ENCODE data around the gene ZCCHC7. TPM values are rescaled to one million over a fixed set of nuclear protein-coding genes. Genes with fewer than 3 reads are reported as not detected.

ZCCHC7 gene
- polyA plus RNA-seq, 4 donors: 4.9 to 15.0 (median 7.9) TPM

GRCh38 chr9:37342895-37343294 is 222.5 kb downstream of the ZCCHC7 start:
- no peak for DNase-seq
- H3K4me3 ChIP-seq (ENCODE audit: low read depth in 1 of 3, low read length in 3 of 3): no peak overlapping the region
- H3K4me1 ChIP-seq (ENCODE audit: control insufficient read depth in 3 of 3, insufficient read depth in 2 of 3, low read depth in 1 of 3, low read length in 2 of 3): no peaks in the 10 kb centered on the region
- H3K9me3 ChIP-seq (ENCODE audit: control insufficient read depth in 2 of 2, insufficient read depth in 1 of 2, low read depth in 1 of 2, low read length in 1 of 2): no peaks in the 10 kb centered on the region
- H3K27me3 ChIP-seq (ENCODE audit: control insufficient read depth in 3 of 3, insufficient read depth in 3 of 3, low read length in 3 of 3): no peaks in the 10 kb centered on the region
- 76 to 80% (median 80%) methylated on average over 5 of the region's 5 CpGs for WGBS, 3 donors
- FAIRE-seq: no peak
- no peaks in the 10 kb centered on the region for H3K36me3 ChIP-seq (ENCODE audit: control insufficient read depth in 3 of 3, insufficient read depth in 2 of 3, low read depth in 1 of 3, low read length in 3 of 3)
- no peak overlapping the region for H3K27ac ChIP-seq (ENCODE audit: low read depth in 1 of 3, low read length in 2 of 3)

- Histone ChIP-seq H3K4me3 (ENCODE audit: low read depth in 1 of 3, low read length in 3 of 3) (no peak overlapping the region), H3K4me1 (ENCODE audit: control insufficient read depth in 3 of 3, insufficient read depth in 2 of 3, low read depth in 1 of 3, low read length in 2 of 3) (no peaks in the 10 kb centered on the region), H3K9me3 (ENCODE audit: control insufficient read depth in 2 of 2, insufficient read depth in 1 of 2, low read depth in 1 of 2, low read length in 1 of 2) (no peaks in the 10 kb centered on the region), H3K27me3 (ENCODE audit: control insufficient read depth in 3 of 3, insufficient read depth in 3 of 3, low read length in 3 of 3) (no peaks in the 10 kb centered on the region), H3K27ac (ENCODE audit: low read depth in 1 of 3, low read length in 2 of 3) (no peak overlapping the region), H3K36me3 (ENCODE audit: control insufficient read depth in 3 of 3, insufficient read depth in 2 of 3, low read depth in 1 of 3, low read length in 3 of 3) (no peaks in the 10 kb centered on the region)
- no peak for FAIRE-seq
- no peak for DNase-seq
- WGBS, 3 donors: 90 to 100% (median 94%) methylated on average over 1 of the region's 1 CpG
Measured at GRCh38 chr9:37343724-37344123, 223.3 kb downstream of the ZCCHC7 start.

- Histone ChIP-seq H3K27ac (ENCODE audit: low read depth in 1 of 3, low read length in 2 of 3) (no peak overlapping the region), H3K27me3 (ENCODE audit: control insufficient read depth in 3 of 3, insufficient read depth in 3 of 3, low read length in 3 of 3) (no peaks in the 10 kb centered on the region), H3K4me1 (ENCODE audit: control insufficient read depth in 3 of 3, insufficient read depth in 2 of 3, low read depth in 1 of 3, low read length in 2 of 3) (no peaks in the 10 kb centered on the region), H3K36me3 (ENCODE audit: control insufficient read depth in 3 of 3, insufficient read depth in 2 of 3, low read depth in 1 of 3, low read length in 3 of 3) (no peaks in the 10 kb centered on the region), H3K9me3 (ENCODE audit: control insufficient read depth in 2 of 2, insufficient read depth in 1 of 2, low read depth in 1 of 2, low read length in 1 of 2) (no peaks in the 10 kb centered on the region), H3K4me3 (ENCODE audit: low read depth in 1 of 3, low read length in 3 of 3) (no peak overlapping the region)
- DNase-seq (no peak), FAIRE-seq (no peak)
- 93 to 97% (median 96%) methylated on average over 3 of the region's 3 CpGs for WGBS, 3 donors
Measured at GRCh38 chr9:37345038-37345437, 224.7 kb downstream of the ZCCHC7 start.

- Histone ChIP-seq H3K9me3 (ENCODE audit: control insufficient read depth in 2 of 2, insufficient read depth in 1 of 2, low read depth in 1 of 2, low read length in 1 of 2) (no peaks in the 10 kb centered on the region), H3K27ac (ENCODE audit: low read depth in 1 of 3, low read length in 2 of 3) (no peak overlapping the region), H3K4me1 (ENCODE audit: control insufficient read depth in 3 of 3, insufficient read depth in 2 of 3, low read depth in 1 of 3, low read length in 2 of 3) (no peaks in the 10 kb centered on the region), H3K4me3 (ENCODE audit: low read depth in 1 of 3, low read length in 3 of 3) (no peak overlapping the region), H3K36me3 (ENCODE audit: control insufficient read depth in 3 of 3, insufficient read depth in 2 of 3, low read depth in 1 of 3, low read length in 3 of 3) (peaks cover 0 to 7% (median 0%) of the 10 kb centered on the region in 3 donors), H3K27me3 (ENCODE audit: control insufficient read depth in 3 of 3, insufficient read depth in 3 of 3, low read length in 3 of 3) (no peaks in the 10 kb centered on the region)
- FAIRE-seq: no peak
- 83 to 85% (median 84%) methylated on average over 3 of the region's 3 CpGs for WGBS, 3 donors
- DNase-seq: no peak
Measured at GRCh38 chr9:37348917-37349316, 228.5 kb downstream of the ZCCHC7 start.

- no peak overlapping the region for H3K4me3 ChIP-seq (ENCODE audit: low read depth in 1 of 3, low read length in 3 of 3)
- 65 to 93% (median 91%) methylated on average over 2 of the region's 2 CpGs for WGBS, 3 donors
- H3K4me1 ChIP-seq (ENCODE audit: control insufficient read depth in 3 of 3, insufficient read depth in 2 of 3, low read depth in 1 of 3, low read length in 2 of 3): no peaks in the 10 kb centered on the region
- H3K27ac ChIP-seq (ENCODE audit: low read depth in 1 of 3, low read length in 2 of 3): no peak overlapping the region
- peaks cover 0 to 9% (median 0%) of the 10 kb centered on the region in 3 donors for H3K36me3 ChIP-seq (ENCODE audit: control insufficient read depth in 3 of 3, insufficient read depth in 2 of 3, low read depth in 1 of 3, low read length in 3 of 3)
- H3K27me3 ChIP-seq (ENCODE audit: control insufficient read depth in 3 of 3, insufficient read depth in 3 of 3, low read length in 3 of 3): no peaks in the 10 kb centered on the region
- no peaks in the 10 kb centered on the region for H3K9me3 ChIP-seq (ENCODE audit: control insufficient read depth in 2 of 2, insufficient read depth in 1 of 2, low read depth in 1 of 2, low read length in 1 of 2)
- no peak for FAIRE-seq
- DNase-seq: no peak
Measured at GRCh38 chr9:37350486-37351190, 230.3 kb downstream of the ZCCHC7 start.

GRCh38 chr9:37353791-37354190 is 233.4 kb downstream of the ZCCHC7 start:
- no peak for DNase-seq
- no peak overlapping the region for H3K27ac ChIP-seq (ENCODE audit: low read depth in 1 of 3, low read length in 2 of 3)
- no peak overlapping the region for H3K4me3 ChIP-seq (ENCODE audit: low read depth in 1 of 3, low read length in 3 of 3)
- no peak for FAIRE-seq
- 95 to 100% (median 97%) methylated on average over 2 of the region's 2 CpGs for WGBS, 3 donors
- H3K36me3 ChIP-seq (ENCODE audit: control insufficient read depth in 3 of 3, insufficient read depth in 2 of 3, low read depth in 1 of 3, low read length in 3 of 3): peaks cover 0 to 13% (median 0%) of the 10 kb centered on the region in 3 donors
- H3K27me3 ChIP-seq (ENCODE audit: control insufficient read depth in 3 of 3, insufficient read depth in 3 of 3, low read length in 3 of 3): no peaks in the 10 kb centered on the region
- no peaks in the 10 kb centered on the region for H3K4me1 ChIP-seq (ENCODE audit: control insufficient read depth in 3 of 3, insufficient read depth in 2 of 3, low read depth in 1 of 3, low read length in 2 of 3)
- H3K9me3 ChIP-seq (ENCODE audit: control insufficient read depth in 2 of 2, insufficient read depth in 1 of 2, low read depth in 1 of 2, low read length in 1 of 2): no peaks in the 10 kb centered on the region

GRCh38 chr9:37362430-37362829 is 242.1 kb downstream of the ZCCHC7 start:
- 86 to 89% (median 86%) methylated on average over 4 of the region's 4 CpGs for WGBS, 3 donors
- Histone ChIP-seq H3K4me3 (ENCODE audit: low read depth in 1 of 3, low read length in 3 of 3) (no peak overlapping the region), H3K4me1 (ENCODE audit: control insufficient read depth in 3 of 3, insufficient read depth in 2 of 3, low read depth in 1 of 3, low read length in 2 of 3) (no peaks in the 10 kb centered on the region), H3K27ac (ENCODE audit: low read depth in 1 of 3, low read length in 2 of 3) (no peak overlapping the region), H3K27me3 (ENCODE audit: control insufficient read depth in 3 of 3, insufficient read depth in 3 of 3, low read length in 3 of 3) (no peaks in the 10 kb centered on the region), H3K36me3 (ENCODE audit: control insufficient read depth in 3 of 3, insufficient read depth in 2 of 3, low read depth in 1 of 3, low read length in 3 of 3) (peaks cover 0 to 1% (median 0%) of the 10 kb centered on the region in 3 donors), H3K9me3 (ENCODE audit: control insufficient read depth in 2 of 2, insufficient read depth in 1 of 2, low read depth in 1 of 2, low read length in 1 of 2) (peaks cover 0 to 3% of the 10 kb centered on the region in 2 donors)
- DNase-seq: peak in 1 of 2 donors; percentile 32
- no peak for FAIRE-seq

- H3K27ac ChIP-seq (ENCODE audit: low read depth in 1 of 3, low read length in 2 of 3): no peak overlapping the region
- peaks cover 0 to 3% of the 10 kb centered on the region in 2 donors for H3K9me3 ChIP-seq (ENCODE audit: control insufficient read depth in 2 of 2, insufficient read depth in 1 of 2, low read depth in 1 of 2, low read length in 1 of 2)
- 86 to 92% (median 91%) methylated on average over 4 of the region's 4 CpGs for WGBS, 3 donors
- no peaks in the 10 kb centered on the region for H3K27me3 ChIP-seq (ENCODE audit: control insufficient read depth in 3 of 3, insufficient read depth in 3 of 3, low read length in 3 of 3)
- H3K4me1 ChIP-seq (ENCODE audit: control insufficient read depth in 3 of 3, insufficient read depth in 2 of 3, low read depth in 1 of 3, low read length in 2 of 3): no peaks in the 10 kb centered on the region
- no peak for DNase-seq
- no peak overlapping the region for H3K4me3 ChIP-seq (ENCODE audit: low read depth in 1 of 3, low read length in 3 of 3)
- H3K36me3 ChIP-seq (ENCODE audit: control insufficient read depth in 3 of 3, insufficient read depth in 2 of 3, low read depth in 1 of 3, low read length in 3 of 3): peaks cover 0 to 1% (median 0%) of the 10 kb centered on the region in 3 donors
- no peak for FAIRE-seq
Measured at GRCh38 chr9:37363124-37363523, 242.8 kb downstream of the ZCCHC7 start.

- Histone ChIP-seq H3K4me3 (ENCODE audit: low read depth in 1 of 3, low read length in 3 of 3) (no peak overlapping the region), H3K9me3 (ENCODE audit: control insufficient read depth in 2 of 2, insufficient read depth in 1 of 2, low read depth in 1 of 2, low read length in 1 of 2) (peaks cover 0 to 3% of the 10 kb centered on the region in 2 donors), H3K27ac (ENCODE audit: low read depth in 1 of 3, low read length in 2 of 3) (no peak overlapping the region), H3K27me3 (ENCODE audit: control insufficient read depth in 3 of 3, insufficient read depth in 3 of 3, low read length in 3 of 3) (no peaks in the 10 kb centered on the region), H3K36me3 (ENCODE audit: control insufficient read depth in 3 of 3, insufficient read depth in 2 of 3, low read depth in 1 of 3, low read length in 3 of 3) (no peaks in the 10 kb centered on the region), H3K4me1 (ENCODE audit: control insufficient read depth in 3 of 3, insufficient read depth in 2 of 3, low read depth in 1 of 3, low read length in 2 of 3) (no peaks in the 10 kb centered on the region)
- DNase-seq (no peak), FAIRE-seq (no peak)
- 89 to 96% (median 92%) methylated on average over 4 of the region's 4 CpGs for WGBS, 3 donors
Measured at GRCh38 chr9:37364136-37364535, 243.8 kb downstream of the ZCCHC7 start.
